AG09309 (cell line): Measurements from ENCODE around the gene AGO3.

Experiments
- DNase-seq: peaks from one replicate; pipeline ENCODE4 v3.0.0-alpha.2; 2010; ENCODE audit warnings: low read depth
- H3K4me3 ChIP-seq: 2 replicates; pipeline ENCODE4 v1.5.1; 2011; ENCODE audit warnings: mild to moderate bottlenecking, low read depth, low read length, moderate library complexity; ENCODE audit not compliant: control insufficient read depth
- CTCF ChIP-seq: IDR thresholded peaks from 2 replicates; pipeline ENCODE4 v1.5.1; 2011; ENCODE audit warnings: mild to moderate bottlenecking, low read depth, low read length, inconsistent platforms; ENCODE audit not compliant: insufficient read depth, control insufficient read depth; ENCODE audit errors: missing control alignments

Gene AGO3

GRCh38 chr1:36092166-36092797 lies 161.4 kb downstream of the AGO3 start:
- no peak for TF ChIP-seq CTCF
- no peak overlapping the region for H3K4me3 ChIP-seq
- DNase-seq = no peak

GRCh38 chr1:36092798-36093185 lies 161.9 kb downstream of the AGO3 start:
- H3K4me3 ChIP-seq = no peak overlapping the region
- DNase-seq = no peak
- TF ChIP-seq CTCF = no peak

- DNase-seq = no peak
- TF ChIP-seq CTCF = no peak
- H3K4me3 ChIP-seq = no peak overlapping the region
Observed at GRCh38 chr1:36093226-36093625, 162.3 kb downstream of the AGO3 start.

GRCh38 chr1:36093929-36094328 lies 163.0 kb downstream of the AGO3 start:
- H3K4me3 ChIP-seq = no peak overlapping the region
- DNase-seq = no peak
- no peak for TF ChIP-seq CTCF

GRCh38 chr1:36094621-36095061 lies 163.7 kb downstream of the AGO3 start:
- H3K4me3 ChIP-seq = no peak overlapping the region
- TF ChIP-seq CTCF = no peak
- DNase-seq = no peak

GRCh38 chr1:36095760-36096405 lies 165.0 kb downstream of the AGO3 start:
- H3K4me3 ChIP-seq = no peak overlapping the region
- no peak for TF ChIP-seq CTCF
- DNase-seq = no peak
